Kidney epithelial cell (primary cell): ENCODE data around the gene TAS2R20. TPM values are rescaled to one million over a fixed set of nuclear protein-coding genes. Genes with fewer than 3 reads are reported as not detected.
"Not testable (repeated sequence)": the region's sequence is repeated elsewhere in the genome, so short reads cannot be mapped to it uniquely, and the experiment has no call there.

Experiments used
- DNase-seq: peaks from one replicate; pipeline ENCODE4 v3.0.0-alpha.2; 2010; ENCODE audit warnings: low read depth
- H3K27me3 ChIP-seq: 2 replicates; pipeline ENCODE4 v1.6.0; 2011; ENCODE audit warnings: low read length; ENCODE audit not compliant: control insufficient read depth, insufficient read depth
- H3K36me3 ChIP-seq: 2 replicates; pipeline ENCODE4 v1.5.1; 2011; ENCODE audit warnings: low read length; ENCODE audit not compliant: control insufficient read depth, insufficient read depth
- H3K4me3 ChIP-seq: 2 replicates; pipeline ENCODE4 v1.5.1; 2011; ENCODE audit warnings: low read depth, mild to moderate bottlenecking, control low read depth, low read length
- total RNA-seq: library from RNA; depleted of rRNA; stranded (reverse); fragments of >200 nt; gene quantifications from 2 replicates; pipeline ENCODE4 v1.2.3, GENCODE V29; 2015
- TF ChIP-seq, protein P1 (sequence below): IDR thresholded peaks from 2 replicates; pipeline ENCODE4 v1.5.1; 2011; ENCODE audit warnings: mild to moderate bottlenecking, moderate library complexity, low read length, control low read depth, inconsistent platforms; ENCODE audit not compliant: insufficient read depth, poor library complexity, severe bottlenecking

The TAS2R20 gene, protein sequence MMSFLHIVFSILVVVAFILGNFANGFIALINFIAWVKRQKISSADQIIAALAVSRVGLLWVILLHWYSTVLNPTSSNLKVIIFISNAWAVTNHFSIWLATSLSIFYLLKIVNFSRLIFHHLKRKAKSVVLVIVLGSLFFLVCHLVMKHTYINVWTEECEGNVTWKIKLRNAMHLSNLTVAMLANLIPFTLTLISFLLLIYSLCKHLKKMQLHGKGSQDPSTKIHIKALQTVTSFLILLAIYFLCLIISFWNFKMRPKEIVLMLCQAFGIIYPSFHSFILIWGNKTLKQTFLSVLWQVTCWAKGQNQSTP
- total RNA-seq = 0.41 and 1.0 TPM in 2 replicates

GRCh38 chr12:10998204-10998603, at the start of gene TAS2R20:
Gene TAS2R20, minus strand, starts transcription at chr12:10998304. Its CDS starts 429 bp downstream, at chr12:10997875.
- TF ChIP-seq, protein P1, sequence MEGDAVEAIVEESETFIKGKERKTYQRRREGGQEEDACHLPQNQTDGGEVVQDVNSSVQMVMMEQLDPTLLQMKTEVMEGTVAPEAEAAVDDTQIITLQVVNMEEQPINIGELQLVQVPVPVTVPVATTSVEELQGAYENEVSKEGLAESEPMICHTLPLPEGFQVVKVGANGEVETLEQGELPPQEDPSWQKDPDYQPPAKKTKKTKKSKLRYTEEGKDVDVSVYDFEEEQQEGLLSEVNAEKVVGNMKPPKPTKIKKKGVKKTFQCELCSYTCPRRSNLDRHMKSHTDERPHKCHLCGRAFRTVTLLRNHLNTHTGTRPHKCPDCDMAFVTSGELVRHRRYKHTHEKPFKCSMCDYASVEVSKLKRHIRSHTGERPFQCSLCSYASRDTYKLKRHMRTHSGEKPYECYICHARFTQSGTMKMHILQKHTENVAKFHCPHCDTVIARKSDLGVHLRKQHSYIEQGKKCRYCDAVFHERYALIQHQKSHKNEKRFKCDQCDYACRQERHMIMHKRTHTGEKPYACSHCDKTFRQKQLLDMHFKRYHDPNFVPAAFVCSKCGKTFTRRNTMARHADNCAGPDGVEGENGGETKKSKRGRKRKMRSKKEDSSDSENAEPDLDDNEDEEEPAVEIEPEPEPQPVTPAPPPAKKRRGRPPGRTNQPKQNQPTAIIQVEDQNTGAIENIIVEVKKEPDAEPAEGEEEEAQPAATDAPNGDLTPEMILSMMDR = no peak
- H3K4me3 ChIP-seq = no peak within 1 kb of the TSS
- DNase-seq = no peak
- H3K27me3 ChIP-seq = no peaks in the 10 kb centered on the region
- H3K36me3 ChIP-seq = peaks cover 3% of the 10 kb centered on the region

- DNase-seq, H3K27me3 ChIP-seq, H3K4me3 ChIP-seq, H3K36me3 ChIP-seq: not testable (repeated sequence)
These were observed 43.3 kb upstream of the TAS2R20 start for GRCh38 chr12:11041366-11041765.

DNA sequence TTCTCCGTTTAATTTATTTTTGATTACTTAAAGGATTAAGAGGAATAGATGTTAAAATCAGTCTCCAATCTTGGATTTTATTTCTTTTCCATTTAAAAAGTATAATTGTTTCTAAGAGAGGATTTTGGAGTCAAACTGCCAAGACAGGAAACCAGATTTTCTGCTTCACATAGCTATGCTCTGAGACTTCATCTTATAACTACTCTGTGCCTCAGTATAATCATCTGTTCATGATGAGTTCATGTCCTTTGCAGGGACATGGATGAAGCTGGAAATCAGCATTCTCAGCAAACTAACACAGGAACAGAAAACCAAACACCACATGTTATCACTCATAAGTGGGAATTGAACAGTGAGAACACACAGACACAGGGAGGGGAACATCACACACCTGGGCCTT, 42.1 kb upstream of the TAS2R20 start:
- H3K27me3 ChIP-seq = no peaks in the 10 kb centered on the region
- no peak for DNase-seq
- TF ChIP-seq, protein P1 = no peak
- H3K36me3 ChIP-seq = no peaks in the 10 kb centered on the region
- H3K4me3 ChIP-seq = no peak overlapping the region

DNA sequence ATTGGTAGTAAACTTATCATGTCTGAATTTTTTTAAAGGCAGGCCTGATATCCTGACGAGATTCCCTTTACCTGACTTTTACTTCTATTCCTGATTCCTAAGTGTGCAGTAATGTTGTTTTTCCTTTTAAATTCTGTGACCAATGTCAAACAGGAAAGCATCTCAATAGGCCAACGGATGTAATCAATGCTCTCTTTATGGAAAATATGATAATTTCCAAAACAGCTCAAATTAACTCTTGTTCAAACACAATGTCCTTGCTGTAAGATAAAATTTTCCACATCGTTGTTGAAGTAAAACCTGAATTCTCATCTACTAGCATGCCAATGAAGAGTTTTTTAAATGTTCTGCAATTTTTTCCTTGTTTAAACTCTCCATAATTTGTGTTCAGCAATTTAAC, 41.1 kb upstream of the TAS2R20 start:
- Histone ChIP-seq H3K4me3 (no peak overlapping the region), H3K36me3 (no peaks in the 10 kb centered on the region), H3K27me3 (no peaks in the 10 kb centered on the region)
- no peak for DNase-seq
- TF ChIP-seq, protein P1 = no peak

DNA sequence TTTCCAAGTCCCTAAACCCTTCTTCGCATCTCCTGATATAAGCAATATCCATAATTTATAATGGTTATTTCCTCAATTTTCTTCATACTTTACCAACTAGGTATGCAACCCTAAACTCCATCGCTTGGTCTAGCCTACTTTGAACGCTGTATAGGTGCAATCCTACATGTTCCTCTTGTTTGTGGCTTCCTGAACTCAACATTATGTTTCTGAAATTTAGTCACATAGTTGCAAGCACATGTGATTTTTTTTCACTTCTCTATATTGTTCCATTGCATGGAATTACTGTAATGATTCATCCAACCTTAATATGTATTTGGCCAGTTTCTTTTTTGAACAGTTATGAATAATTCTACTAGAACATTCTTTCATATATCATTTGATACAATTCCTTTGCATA, 35.9 kb upstream of the TAS2R20 start:
- not testable (repeated sequence) for H3K4me3 ChIP-seq, H3K36me3 ChIP-seq, DNase-seq, H3K27me3 ChIP-seq

DNA sequence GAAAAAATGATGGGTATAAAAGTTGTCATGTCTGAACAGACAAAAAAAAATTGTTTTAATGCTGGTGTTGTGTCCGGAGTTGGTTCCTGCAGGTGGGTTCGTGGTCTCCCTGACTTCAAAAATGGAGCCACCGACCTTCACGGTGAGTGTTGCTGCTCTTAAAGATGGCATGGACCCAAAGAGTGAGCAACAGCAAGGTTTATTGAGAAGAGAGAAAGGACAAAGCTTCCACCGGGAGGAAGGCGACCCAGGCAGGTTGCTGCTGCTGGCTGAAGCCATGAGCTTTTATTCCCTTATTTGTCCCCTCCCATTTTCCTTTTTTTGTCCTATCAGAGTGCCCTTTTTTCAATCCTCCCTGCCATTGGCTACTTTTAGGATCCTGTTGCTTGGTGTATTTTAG, 33.2 kb upstream of the TAS2R20 start, which contains the start of gene TAS2R31:
Gene TAS2R31 (minus strand): TSS at position 101 of the 400 bp plus-strand sequence. CDS start 72 bp downstream, at position 29.
- TF ChIP-seq, protein P1 = no peak
- Histone ChIP-seq H3K36me3 (no peaks in the 10 kb centered on the region), H3K4me3 (no peak within 1 kb of the TSS), H3K27me3 (no peaks in the 10 kb centered on the region)
- DNase-seq = no peak

DNA sequence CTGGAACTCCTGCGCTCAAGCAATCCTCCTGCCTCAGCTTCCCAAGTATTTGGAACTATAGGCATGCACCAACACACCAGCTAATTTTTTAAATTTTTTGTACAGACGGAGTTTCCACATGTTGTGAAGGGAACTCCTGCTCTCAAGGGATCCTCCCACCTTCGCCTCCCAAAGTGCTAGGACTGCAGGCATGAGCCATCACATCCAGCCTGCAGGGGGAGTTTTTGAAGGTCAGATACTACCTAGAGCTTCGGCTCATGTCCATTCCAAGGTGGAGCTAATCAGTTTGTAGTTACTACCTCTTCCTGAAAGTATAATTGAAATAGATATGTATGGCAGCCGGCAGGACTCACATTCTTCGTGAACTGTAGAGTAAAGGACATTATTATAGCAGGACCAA, 28.0 kb upstream of the TAS2R20 start:
- Histone ChIP-seq H3K27me3 (no peaks in the 10 kb centered on the region), H3K4me3 (no peak overlapping the region), H3K36me3 (no peaks in the 10 kb centered on the region)
- no peak for DNase-seq
- TF ChIP-seq, protein P1 = no peak
